Thyroid gland (tissue), 4 donors: ENCODE results near the gene PIMREG.

Source experiments
- CTCF ChIP-seq, 6 experiments: fragments of 200-600 bp in 3 of 6; fragments of 450-650 bp in 3 of 6; sonication (generic) in 3 of 6; IDR thresholded peaks; one replicate each; pipeline ENCODE4 v1.5.1; 2016 to 2019; ENCODE audit warnings: antibody characterized with exemption in 6 of 6, mild to moderate bottlenecking in 2 of 6, inconsistent platforms in 1 of 6, moderate library complexity in 1 of 6
- POLR2A ChIP-seq, 2 donors: fragments of 450-650 bp; IDR thresholded peaks; one replicate each; pipeline ENCODE4 v1.6.1; 2017; ENCODE audit warnings: antibody characterized with exemption in 2 of 2, mild to moderate bottlenecking in 2 of 2, moderate library complexity in 1 of 2

GRCh38 chr17:6461246-6461645, 17.0 kb downstream of the PIMREG start:
- TF ChIP-seq CTCF (IDR thresholded peaks at IDR 0.05) = no peak
- TF ChIP-seq POLR2A (IDR thresholded peaks at IDR 0.05) = no peak
